ENCODE data around the gene HNRNPA1L2.
"Not testable (repeated sequence)": the region's sequence is repeated elsewhere in the genome, so short reads cannot be mapped to it uniquely, and the experiment has no call there.

The HNRNPA1L2 gene

DNA sequence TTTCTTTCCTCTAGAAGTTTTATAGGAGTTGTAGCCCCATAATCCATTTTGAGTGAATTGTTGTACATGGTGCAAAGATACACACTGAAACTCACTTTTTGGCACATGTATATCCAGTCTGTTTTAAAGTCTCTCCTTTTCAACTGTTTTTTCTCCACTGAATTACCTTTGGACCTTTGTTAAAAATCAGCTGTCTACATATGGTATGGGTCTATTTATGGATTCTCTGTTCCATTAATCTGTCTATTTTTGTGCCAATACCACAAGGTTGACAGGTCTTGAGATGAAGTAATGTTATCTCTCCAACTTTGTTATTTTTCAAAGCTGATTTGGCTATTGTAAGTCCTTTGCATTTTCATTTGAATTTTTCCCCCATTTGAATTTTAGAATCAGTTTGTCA lies 4.7 kb downstream of the HNRNPA1L2 start:
- DNase-seq (ENCODE audit: low spot score) = no peak

DNA sequence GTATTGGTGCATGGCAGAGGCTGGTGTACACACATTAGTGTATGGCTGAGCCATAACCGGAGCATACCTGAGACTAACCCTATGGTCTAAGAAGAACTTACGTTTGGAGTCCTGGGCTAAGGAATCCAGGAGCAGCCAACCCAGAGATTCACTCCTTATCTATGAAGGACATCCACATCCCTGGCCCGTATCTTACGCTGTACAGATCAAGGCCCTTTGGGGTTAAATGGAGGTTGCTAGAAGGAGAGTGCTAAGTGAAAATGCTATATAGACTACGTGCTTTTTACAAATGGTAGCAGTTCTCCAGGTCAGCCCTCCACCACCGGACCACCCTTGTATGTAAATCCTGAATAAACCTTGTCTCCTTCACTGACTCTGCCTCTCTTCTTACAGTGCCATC lies 8.5 kb downstream of the HNRNPA1L2 start:
- DNase-seq (ENCODE audit: low spot score) = no peak

DNA sequence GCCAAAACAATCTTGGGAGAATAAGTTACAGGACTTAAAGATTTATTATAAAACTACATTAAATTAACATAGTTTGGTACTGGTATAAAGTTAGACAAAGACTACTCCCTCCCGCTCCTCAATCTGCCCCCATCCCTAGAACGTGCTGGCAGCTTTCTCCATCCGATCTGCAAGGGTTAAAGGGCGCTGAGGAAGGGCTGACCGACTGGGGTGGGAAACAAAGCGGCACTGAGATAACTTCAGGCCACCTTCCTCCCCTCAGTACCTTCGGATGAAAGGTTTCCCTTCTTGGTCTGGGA lies 9.6 kb downstream of the HNRNPA1L2 start:
- peak; percentile 13 for DNase-seq (ENCODE audit: low spot score)

DNA sequence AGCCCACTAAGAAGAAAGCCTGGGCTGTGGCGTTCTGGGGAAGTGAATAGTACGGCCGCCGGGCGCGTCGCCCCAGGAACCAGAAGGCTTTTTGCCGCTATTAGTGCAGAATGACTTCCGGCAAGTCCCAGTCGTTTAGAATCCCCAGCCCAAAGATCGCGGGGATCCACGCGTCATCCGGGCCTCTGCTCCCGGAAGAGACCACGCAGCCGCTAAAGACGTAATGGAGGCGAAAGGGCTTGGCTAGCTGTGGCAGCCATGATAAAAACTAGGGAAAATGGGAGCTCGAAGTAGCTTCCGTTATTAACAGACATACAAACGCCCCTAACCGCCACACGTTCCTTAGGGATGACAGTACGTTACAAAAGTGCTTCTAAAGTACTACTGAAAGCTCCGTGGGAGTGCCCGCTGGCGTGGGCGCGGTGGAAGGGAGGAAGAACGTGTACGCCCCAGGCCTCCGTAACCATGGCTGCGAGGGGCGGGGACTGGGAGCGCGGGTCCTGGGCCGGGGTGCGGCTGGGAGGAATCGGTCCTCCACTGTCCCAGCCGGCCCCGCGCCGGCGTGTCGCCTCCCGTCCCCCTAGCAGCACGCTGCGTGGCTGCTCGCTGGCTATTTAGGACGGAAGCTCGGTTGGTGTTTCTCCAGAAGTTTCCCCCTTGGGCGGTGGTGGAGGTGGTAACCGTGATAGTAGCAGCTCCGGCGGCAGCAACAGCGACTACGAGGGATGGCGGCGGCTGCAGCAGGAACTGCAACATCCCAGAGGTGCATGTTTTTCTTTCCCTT lies 10.2 kb downstream of the HNRNPA1L2 start, which contains the start of gene SUGT1:
Gene SUGT1 (plus strand): TSS at position 641 of the 784 bp plus-strand sequence. CDS start 85 bp downstream, at position 726.
- DNase-seq (ENCODE audit: low spot score) = peak; percentile 85

DNA sequence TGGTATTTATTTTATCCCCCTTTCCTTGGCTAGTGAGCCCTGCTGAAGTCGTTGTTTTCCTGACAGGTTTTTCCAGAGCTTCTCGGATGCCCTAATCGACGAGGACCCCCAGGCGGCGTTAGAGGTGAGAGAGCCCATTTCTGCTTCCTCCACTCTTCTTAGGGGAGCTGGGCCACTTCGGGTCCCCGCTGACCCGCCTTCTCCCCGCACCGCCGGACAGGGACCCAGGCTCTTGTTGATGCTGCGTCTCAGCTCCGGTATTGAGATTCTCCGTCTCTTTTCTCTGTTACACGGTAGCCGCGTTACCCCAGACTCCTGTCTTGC lies 10.7 kb downstream of the HNRNPA1L2 start:
- peak; percentile 9 for DNase-seq (ENCODE audit: low spot score)

DNA sequence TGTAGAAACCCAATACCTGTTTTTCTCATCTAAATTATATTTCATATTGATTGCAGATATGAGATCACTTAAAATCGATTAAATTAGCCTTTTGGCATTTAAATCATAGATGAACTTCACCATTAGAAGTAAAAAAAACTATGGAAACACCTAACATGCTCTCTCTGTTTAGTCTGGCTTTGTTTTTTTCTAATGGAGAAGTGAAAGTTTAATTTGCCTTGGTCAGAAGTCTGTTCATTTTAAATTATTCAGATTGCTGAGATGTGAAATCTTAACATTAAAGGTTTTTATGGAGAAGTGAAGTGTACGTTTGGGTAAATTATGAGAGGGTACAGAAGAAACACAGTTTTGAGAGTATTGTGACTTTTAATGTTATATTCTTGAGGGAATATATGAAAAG lies 17.1 kb downstream of the HNRNPA1L2 start:
- DNase-seq (ENCODE audit: low spot score) = no peak

DNA sequence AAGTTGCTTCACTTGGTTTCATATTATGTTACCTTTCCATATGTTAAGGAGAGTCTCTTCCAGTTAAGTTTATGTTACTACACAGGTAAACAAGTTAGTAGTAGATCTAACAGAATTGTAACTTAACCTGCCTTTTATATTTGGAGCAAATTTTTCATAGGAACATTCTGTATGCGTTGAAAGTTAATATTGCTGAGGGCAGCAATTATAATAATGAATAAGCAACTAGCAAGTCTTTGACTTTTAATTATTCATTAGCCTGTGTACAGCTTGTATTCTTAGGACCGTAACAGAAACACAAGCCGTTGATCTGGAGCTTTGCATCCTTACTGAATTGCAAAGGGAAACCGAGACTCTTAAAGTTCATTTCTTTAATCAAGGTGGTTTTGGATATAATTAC lies 22.0 kb downstream of the HNRNPA1L2 start:
- DNase-seq (ENCODE audit: low spot score) = no peak

DNA sequence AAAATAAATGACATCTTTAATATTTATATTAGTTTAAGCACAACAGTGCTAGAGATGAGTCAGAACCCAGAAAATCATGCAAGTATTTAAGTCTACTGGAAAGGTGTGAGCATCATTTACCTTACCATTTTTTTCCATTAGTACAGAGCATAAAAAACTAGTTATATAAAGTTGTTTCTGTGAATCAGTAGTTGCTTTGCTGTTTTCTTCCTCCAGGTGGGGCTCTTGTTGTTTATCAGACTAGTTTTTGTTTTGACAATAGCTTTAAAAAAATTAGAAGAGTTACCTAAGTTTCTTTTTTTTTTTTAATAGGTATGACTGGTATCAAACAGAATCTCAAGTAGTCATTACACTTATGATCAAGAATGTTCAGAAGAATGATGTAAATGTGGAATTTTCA lies 23.1 kb downstream of the HNRNPA1L2 start:
- peak; percentile 40 for DNase-seq (ENCODE audit: low spot score)

DNA sequence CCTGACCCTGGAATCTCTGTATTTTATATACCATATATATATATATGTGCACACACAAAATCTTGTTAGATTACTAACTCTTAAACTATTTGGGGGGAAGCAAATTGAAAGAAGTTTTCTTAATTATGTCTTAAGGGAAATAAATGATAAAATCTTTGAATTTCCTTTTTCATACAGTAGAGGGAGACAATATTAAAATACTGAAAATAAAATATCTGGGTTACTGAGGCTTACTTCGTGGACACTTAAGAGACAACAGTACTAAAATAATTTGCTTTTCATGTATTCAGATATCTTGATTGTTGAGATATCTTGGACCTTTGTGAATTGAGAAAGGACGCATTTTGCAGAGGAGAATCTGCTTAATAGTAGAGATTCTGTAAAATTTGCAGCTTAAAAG lies 27.4 kb downstream of the HNRNPA1L2 start:
- DNase-seq (ENCODE audit: low spot score) = no peak

DNA sequence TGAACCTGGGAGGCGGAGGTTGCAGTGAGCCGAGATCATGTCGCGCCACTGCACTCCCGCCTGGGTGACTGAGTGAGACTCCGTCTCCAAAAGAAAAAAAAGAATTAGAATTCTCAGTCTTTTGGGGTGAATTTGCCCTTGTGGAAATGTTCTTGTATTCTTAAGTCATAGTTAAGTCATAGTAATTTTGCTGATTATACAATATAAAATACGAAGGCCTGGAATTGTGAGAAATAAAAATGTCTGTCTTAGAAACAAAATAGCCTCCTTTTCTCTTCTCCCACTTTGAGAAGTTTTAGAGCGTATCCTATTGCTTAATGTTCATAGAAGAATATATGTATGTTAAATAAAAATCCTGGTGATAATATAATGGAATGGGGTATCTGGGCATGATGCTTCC lies 28.5 kb downstream of the HNRNPA1L2 start:
- DNase-seq (ENCODE audit: low spot score) = no peak

DNA sequence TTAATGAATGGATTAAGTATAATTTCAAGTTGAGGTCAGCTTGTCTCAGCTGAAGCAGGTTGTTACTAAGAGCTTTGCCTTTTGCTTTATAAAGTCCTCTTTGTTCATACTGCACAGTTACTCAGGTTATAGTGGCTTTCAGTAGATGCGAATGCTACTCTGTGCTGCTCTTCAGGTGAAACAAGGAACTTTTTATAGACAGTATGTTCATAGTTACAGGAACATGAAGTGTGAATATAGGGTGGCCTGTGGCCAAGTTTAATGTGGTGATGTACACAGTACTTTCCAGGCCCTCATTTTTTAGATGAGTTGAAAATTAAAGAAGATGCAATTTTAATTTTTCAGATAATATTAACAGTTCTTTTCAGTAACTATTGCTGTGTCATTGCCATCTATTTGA lies 31.2 kb downstream of the HNRNPA1L2 start:
- no peak for DNase-seq (ENCODE audit: low spot score)

DNA sequence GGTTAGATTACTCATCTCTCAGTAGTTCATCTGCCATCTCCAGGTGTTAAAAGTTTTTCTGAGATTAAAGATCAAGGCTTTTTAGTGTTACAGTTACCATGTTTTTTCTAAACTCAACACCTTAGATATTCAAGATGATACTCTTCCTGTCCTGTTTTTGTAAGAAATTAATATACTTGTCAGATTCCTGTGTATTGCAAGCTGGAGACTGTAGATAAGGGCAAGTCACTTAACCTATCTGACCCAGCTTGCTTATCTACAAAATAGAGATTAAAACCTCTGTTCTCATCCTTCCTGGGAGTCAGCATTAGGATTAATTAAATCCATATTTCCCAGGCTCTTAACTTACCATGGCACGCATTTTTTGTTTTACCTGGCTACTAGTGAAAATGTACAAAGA lies 35.6 kb downstream of the HNRNPA1L2 start:
- no peak for DNase-seq (ENCODE audit: low spot score)

DNA sequence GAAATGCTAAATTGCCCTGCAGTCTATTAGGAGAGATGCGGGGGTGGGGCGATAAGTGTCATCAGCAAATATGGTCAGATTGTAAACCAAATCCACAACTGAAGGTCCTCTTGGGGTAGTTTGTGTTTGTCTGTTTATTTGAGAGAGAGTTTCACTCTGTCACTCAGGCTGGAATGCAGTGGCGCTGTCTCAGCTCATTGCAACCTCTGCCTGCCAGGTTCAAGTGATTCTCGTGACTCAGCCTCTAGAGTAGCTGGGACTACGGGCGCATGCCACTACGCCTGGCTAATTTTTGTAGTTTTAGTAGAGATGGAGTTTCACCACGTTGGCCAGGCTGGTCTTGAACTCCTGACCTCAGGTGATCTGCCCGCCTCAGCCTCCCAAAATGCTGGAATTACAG lies 43.6 kb downstream of the HNRNPA1L2 start:
- DNase-seq (ENCODE audit: low spot score) = not testable (repeated sequence)

DNA sequence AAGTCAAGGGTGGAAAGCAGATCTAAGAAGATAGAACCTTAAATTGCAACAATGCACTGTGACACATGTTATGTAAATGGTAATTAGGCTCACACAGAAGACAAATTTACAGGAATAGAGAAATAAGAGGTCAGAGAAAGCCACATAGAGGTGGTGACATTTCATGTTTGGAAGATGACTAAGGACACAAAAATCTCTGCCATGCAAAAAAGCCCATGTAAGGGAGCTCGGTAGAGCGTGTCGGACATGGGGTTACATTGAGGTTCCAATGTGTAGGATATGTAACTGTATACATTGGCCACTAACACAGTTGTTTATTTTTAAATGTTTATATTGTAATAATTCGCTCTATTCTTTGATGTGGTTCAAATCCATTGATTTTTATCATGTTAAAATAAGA lies 44.1 kb downstream of the HNRNPA1L2 start:
- DNase-seq (ENCODE audit: low spot score) = no peak
